C1 segment of cervical spinal cord (tissue), 14 donors: ENCODE results near the gene TSPAN8.
"Not testable (repeated sequence)": the region's sequence is repeated elsewhere in the genome, so short reads cannot be mapped to it uniquely, and the experiment has no call there.

Experiments used
- DNase-seq, 14 donors: peaks; one replicate each; lab custom pipeline; 2025; lab: John Stamatoyannopoulos, UW

TSPAN8 gene

GRCh38 chr12:71157601-71158233 lies at the start of gene TSPAN8:
TSPAN8 (minus strand) TSS chr12:71157999; CDS start chr12:71157678, 321 bp downstream.
- peak in 1 of 14 donors; percentile 3 for DNase-seq

GRCh38 chr12:71201136-71201679 lies 43.4 kb upstream of the TSPAN8 start:
- DNase-seq: no peak

- DNase-seq: no peak
Measured at GRCh38 chr12:71200706-71201105, 42.9 kb upstream of the TSPAN8 start.

- DNase-seq: no peak
Measured at GRCh38 chr12:71197460-71197859, 39.7 kb upstream of the TSPAN8 start.

GRCh38 chr12:71195338-71195896 lies 37.6 kb upstream of the TSPAN8 start:
- DNase-seq: no peak

DNA sequence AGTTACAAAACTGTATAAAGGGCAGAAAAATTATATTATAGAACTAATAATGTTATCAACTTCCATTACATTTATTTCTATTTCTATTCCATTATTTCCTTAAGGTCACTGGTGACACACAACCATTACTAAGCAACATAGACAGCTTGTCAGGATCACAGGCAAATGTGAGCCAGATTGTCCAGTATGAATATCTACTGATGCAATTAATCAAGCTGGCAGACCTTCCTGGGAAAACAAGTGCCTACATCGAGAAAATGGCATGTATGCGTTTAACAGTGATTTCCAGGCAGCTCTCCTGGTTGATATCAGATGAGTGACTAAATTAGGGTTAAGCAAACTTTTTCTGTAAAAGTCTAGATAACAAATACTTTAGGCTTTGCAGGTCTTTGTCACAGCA lies 36.9 kb upstream of the TSPAN8 start:
- DNase-seq: no peak

DNA sequence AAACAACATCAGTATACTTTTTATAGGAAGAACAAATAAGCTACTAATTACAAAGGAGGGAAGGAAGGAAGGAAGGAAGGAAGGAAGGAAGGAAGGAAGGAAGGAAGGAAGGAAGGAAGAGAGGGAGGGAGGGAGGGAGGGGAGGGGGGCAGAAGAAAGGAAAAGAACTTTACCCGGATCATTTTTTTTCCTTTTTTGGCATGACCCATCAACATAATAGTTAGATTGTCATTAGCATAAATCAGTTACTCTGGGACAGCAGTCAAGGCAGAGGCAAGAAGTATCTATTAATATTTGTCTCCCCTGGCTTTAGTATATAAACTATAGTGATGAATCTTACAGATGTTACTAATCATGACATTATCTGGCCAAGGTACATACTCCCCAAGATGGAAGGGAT lies 35.2 kb upstream of the TSPAN8 start:
- DNase-seq: no peak

DNA sequence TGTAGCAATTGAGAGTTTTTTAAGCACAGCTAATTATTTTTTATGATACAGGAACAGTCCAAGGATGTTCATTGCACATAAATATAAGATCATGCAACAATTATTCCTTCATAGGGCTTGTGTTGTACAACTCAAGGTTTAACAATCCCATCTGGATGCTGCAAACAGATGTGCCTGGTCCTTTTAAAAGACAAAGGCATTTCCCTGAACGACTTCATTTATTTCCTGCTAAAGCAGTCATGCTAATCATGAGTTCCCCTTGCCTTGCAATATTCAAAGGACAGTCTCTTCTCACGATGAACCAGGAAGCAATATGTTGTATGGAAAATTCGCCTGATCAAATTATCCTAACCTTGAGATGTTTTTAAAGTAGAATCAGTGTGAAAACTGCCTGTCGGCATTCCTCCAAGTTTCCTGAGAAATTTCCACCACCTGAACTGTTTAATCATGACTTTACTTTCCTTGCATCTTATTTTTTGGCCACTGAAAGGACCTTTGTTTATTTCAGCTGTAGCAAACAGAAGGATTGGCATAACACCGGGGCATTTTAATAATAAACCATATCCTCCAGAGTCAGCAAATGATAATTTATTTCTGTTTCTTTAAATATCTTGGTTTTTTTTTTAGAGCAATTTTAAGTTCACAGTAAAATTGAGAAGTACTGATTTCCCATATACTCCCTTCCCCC lies 33.9 kb upstream of the TSPAN8 start:
- no peak for DNase-seq

- DNase-seq: no peak
Measured at GRCh38 chr12:71190822-71191221, 33.0 kb upstream of the TSPAN8 start.

- no peak for DNase-seq
Measured at GRCh38 chr12:71187379-71187778, 29.6 kb upstream of the TSPAN8 start.

DNA sequence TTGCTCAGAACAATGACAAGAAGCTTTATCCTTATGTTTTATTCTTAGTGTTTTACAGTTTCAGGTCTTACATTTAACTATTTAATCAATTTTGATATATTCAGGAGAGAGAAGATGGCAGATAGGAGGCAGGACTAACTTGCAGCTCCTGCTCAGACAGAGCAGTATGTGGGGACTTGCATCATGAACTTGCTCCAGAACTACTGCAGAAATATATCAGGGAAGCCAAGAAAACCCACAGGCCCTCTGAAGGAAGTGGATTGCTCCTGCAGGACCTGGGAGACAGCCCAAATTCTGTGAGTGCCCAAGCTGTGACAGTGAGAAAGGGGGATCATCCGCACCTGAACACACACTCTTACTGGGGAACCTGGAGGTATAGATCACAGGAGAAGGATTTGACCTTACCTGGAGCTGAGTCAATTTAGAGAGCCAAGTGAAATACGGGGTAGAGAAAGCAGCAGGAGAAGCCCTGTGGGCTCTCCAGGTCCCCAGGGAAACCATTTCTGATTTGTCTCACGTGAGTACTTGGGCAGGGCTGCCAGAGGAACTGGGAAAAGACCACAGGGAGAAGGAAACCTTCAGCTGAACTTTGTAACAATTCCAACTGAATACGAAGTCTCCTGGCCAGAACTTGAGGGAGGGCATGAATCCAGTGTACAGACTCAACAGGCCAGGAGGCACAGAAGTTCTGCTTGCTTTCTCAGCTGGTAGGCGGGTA lies 28.9 kb upstream of the TSPAN8 start:
- DNase-seq: no peak

GRCh38 chr12:71183846-71184245 lies 26.0 kb upstream of the TSPAN8 start:
- no peak for DNase-seq

GRCh38 chr12:71183018-71183417 lies 25.2 kb upstream of the TSPAN8 start:
- no peak for DNase-seq

DNA sequence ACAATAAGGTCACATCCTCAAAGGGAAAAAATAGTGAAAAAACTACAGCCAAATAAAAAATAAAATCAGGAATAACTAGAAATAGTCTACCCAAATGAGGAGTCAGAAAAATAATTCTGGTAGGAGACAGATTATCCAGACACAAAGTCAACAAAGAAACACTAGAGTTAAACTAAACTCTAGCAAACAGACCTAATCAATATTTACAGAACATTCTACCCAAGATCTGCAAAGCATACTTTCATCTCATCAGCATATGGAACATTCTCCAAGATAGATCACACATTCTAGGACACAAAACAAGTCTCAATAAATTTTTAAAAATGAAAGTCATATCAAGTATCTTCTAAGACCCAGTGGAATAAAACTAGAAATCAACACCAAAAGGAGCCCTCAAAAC lies 20.4 kb upstream of the TSPAN8 start:
- no peak for DNase-seq

DNA sequence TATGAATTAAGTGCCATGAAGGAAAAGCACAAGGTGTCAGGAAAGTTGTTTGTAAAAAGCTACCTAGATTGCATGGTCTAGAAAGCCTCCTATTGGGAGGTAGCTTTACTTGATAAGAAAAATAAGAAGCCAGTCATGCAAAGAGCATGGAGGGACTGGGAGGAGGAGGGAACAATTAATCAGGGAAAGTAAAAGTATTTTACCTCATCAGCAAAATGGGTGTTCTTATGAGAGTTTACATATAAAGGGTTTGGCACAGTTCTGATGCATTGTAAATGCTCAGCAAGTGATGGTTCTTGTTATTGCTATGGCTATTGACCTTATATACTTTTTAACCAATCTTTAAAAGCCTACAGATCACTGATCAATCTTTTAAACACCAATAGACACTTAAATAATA lies 17.0 kb upstream of the TSPAN8 start:
- DNase-seq: no peak

DNA sequence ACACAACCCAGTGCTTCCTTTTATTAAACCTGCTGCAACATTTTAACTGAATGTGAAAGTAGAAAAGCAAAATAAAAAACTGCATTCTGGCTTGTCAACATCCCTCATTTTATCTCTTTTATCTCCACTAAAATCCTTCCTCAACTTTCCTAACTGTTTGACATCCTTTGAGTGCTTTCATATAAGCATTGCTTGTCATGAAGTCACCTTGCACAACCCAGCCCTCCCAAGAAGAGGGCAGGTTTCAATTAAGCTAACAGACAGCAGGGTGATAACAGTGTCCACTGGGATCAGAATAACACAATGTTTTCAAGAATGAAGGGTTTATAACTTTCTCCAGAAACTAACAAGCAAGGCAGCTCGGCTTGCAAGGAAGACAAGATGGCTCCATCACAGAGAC lies 16.3 kb upstream of the TSPAN8 start:
- no peak for DNase-seq

DNA sequence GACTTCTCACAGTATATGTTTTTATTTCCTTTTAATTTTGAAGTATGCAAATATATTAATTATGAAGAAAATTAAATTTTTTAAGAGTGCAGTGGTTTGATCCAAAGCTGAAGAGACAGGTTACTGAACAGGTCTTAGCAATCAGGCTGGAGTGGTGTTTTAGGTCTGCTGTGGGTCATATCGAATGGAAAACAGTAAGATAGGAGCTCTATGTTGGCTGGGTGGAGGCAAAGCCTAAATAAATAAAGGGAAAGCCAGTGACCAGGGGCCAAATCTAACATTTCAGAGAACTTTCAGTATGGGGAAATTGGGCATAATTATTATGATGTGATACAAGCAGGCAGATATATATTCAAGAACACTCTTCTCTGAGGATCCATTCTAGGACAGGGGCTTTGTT lies 12.7 kb upstream of the TSPAN8 start:
- no peak for DNase-seq

GRCh38 chr12:71169286-71169685 lies 11.5 kb upstream of the TSPAN8 start:
- no peak for DNase-seq

GRCh38 chr12:71166862-71167496 lies 9.2 kb upstream of the TSPAN8 start:
- DNase-seq: no peak

GRCh38 chr12:71166280-71166679 lies 8.5 kb upstream of the TSPAN8 start:
- DNase-seq: peak in 1 of 14 donors; percentile 4

- DNase-seq: not testable (repeated sequence)
Measured at GRCh38 chr12:71165780-71166179, 8.0 kb upstream of the TSPAN8 start.
